ENCODE data around the gene MBD6.
"Not testable (repeated sequence)": the region's sequence is repeated elsewhere in the genome, so short reads cannot be mapped to it uniquely, and the experiment has no call there.

Gene MBD6

GRCh38 chr12:57552835-57553313 is 30.2 kb downstream of the MBD6 start:
- DNase-seq: no peak

- DNase-seq: no peak
Observed at GRCh38 chr12:57553343-57554202, 30.9 kb downstream of the MBD6 start.

GRCh38 chr12:57554453-57554852 is 31.8 kb downstream of the MBD6 start:
- DNase-seq: no peak

- DNase-seq: no peak
Observed at GRCh38 chr12:57554897-57555296, 32.3 kb downstream of the MBD6 start.

GRCh38 chr12:57558864-57559263 is 36.2 kb downstream of the MBD6 start:
- DNase-seq: no peak

GRCh38 chr12:57560516-57560915 is 37.9 kb downstream of the MBD6 start:
- DNase-seq: no peak

- DNase-seq: not testable (repeated sequence)
Observed at GRCh38 chr12:57561117-57561516, 38.5 kb downstream of the MBD6 start.

- DNase-seq: no peak
Observed at GRCh38 chr12:57563358-57563757, 40.7 kb downstream of the MBD6 start.

- no peak for DNase-seq
Observed at GRCh38 chr12:57564178-57564740, 41.6 kb downstream of the MBD6 start.

- no peak for DNase-seq
Observed at GRCh38 chr12:57568838-57569237, 46.2 kb downstream of the MBD6 start.

- DNase-seq: no peak
Observed at GRCh38 chr12:57569858-57570257, 47.2 kb downstream of the MBD6 start.

- not testable (repeated sequence) for DNase-seq
Observed at GRCh38 chr12:57570438-57570837, 47.8 kb downstream of the MBD6 start.

- no peak for DNase-seq
Observed at GRCh38 chr12:57571926-57572762, 49.5 kb downstream of the MBD6 start.

- DNase-seq: no peak
Observed at GRCh38 chr12:57574795-57575194, 52.2 kb downstream of the MBD6 start.

- DNase-seq: no peak
Observed at GRCh38 chr12:57575771-57576612, 53.4 kb downstream of the MBD6 start.

GRCh38 chr12:57576613-57577160 is 54.1 kb downstream of the MBD6 start:
- no peak for DNase-seq

GRCh38 chr12:57577981-57578758 is 55.5 kb downstream of the MBD6 start:
- DNase-seq: no peak

GRCh38 chr12:57579011-57579410 is 56.4 kb downstream of the MBD6 start:
- DNase-seq: no peak

Data from stimulated activated naive CD4-positive, alpha-beta T cell treated with Interleukin-2 at 50 U/mL for 16 hours (primary cell).